ENCODE data around the gene SYNJ2.

Gene SYNJ2

GRCh38 chr6:158015188-158015506, 33.5 kb downstream of the SYNJ2 start:
- DNase-seq: no peak

- no peak for DNase-seq
Observed at GRCh38 chr6:158016571-158017383, 35.1 kb downstream of the SYNJ2 start.

GRCh38 chr6:158017621-158018040, 36.0 kb downstream of the SYNJ2 start:
- no peak for DNase-seq

GRCh38 chr6:158018041-158018771, 36.5 kb downstream of the SYNJ2 start:
- no peak for DNase-seq

- no peak for DNase-seq
Observed at GRCh38 chr6:158018851-158019361, 37.2 kb downstream of the SYNJ2 start.

- DNase-seq: no peak
Observed at GRCh38 chr6:158019416-158019815, 37.8 kb downstream of the SYNJ2 start.

GRCh38 chr6:158020272-158020711, 38.6 kb downstream of the SYNJ2 start:
- no peak for DNase-seq

GRCh38 chr6:158020811-158021210, 39.1 kb downstream of the SYNJ2 start:
- DNase-seq: no peak

- DNase-seq: no peak
Observed at GRCh38 chr6:158021376-158021775, 39.7 kb downstream of the SYNJ2 start.

GRCh38 chr6:158021814-158022748, 40.4 kb downstream of the SYNJ2 start:
- no peak for DNase-seq

- DNase-seq: no peak
Observed at GRCh38 chr6:158022749-158023596, 41.3 kb downstream of the SYNJ2 start.

GRCh38 chr6:158023597-158023939, 41.9 kb downstream of the SYNJ2 start:
- no peak for DNase-seq

GRCh38 chr6:158024566-158025297, 43.1 kb downstream of the SYNJ2 start:
- DNase-seq: no peak

- DNase-seq: peak; percentile 71 to 88
Observed at GRCh38 chr6:158026054-158026900, 44.6 kb downstream of the SYNJ2 start.

- DNase-seq: no peak
Observed at GRCh38 chr6:158026901-158027589, 45.4 kb downstream of the SYNJ2 start.

GRCh38 chr6:158027590-158028285, 46.1 kb downstream of the SYNJ2 start:
- no peak for DNase-seq

GRCh38 chr6:158028421-158028820, 46.8 kb downstream of the SYNJ2 start:
- no peak for DNase-seq

GRCh38 chr6:158028876-158029275, 47.2 kb downstream of the SYNJ2 start:
- DNase-seq: no peak

- DNase-seq: no peak
Observed at GRCh38 chr6:158029668-158030230, 48.1 kb downstream of the SYNJ2 start.
